Muscle layer of colon (tissue), 2 donors: ENCODE measurements around the gene LDB2.

Source experiments
- H3K27ac ChIP-seq: one replicate; pipeline ENCODE4 v1.7.0; 2013; ENCODE audit warnings: low read depth, mild to moderate bottlenecking, low read length, moderate library complexity
- H3K27me3 ChIP-seq, 2 donors: one replicate each; pipeline ENCODE4 v1.7.0; 2013; ENCODE audit warnings: low read length in 2 of 2, mild to moderate bottlenecking in 2 of 2; ENCODE audit not compliant: insufficient read depth in 2 of 2, control insufficient read depth in 1 of 2
- H3K36me3 ChIP-seq: one replicate; pipeline ENCODE4 v1.7.0; 2013; ENCODE audit warnings: mild to moderate bottlenecking, low read length; ENCODE audit not compliant: insufficient read depth
- H3K4me1 ChIP-seq: one replicate; pipeline ENCODE4 v1.7.0; 2013; ENCODE audit warnings: mild to moderate bottlenecking, low read length; ENCODE audit not compliant: insufficient read depth
- H3K4me3 ChIP-seq, 2 donors: one replicate each; pipeline ENCODE4 v1.7.0; 2013; ENCODE audit warnings: low read length in 2 of 2, low read depth in 1 of 2, mild to moderate bottlenecking in 1 of 2, moderate library complexity in 1 of 2
- H3K9ac ChIP-seq: one replicate; pipeline ENCODE4 v1.7.0; 2013; ENCODE audit warnings: low read length
- H3K9me3 ChIP-seq: one replicate; pipeline ENCODE4 v1.7.0; 2013; ENCODE audit warnings: mild to moderate bottlenecking, low read length
- donor health status: abdominal sarcoma.
- donor health status: Adenocarcinoma of cecum.

The LDB2 gene

DNA sequence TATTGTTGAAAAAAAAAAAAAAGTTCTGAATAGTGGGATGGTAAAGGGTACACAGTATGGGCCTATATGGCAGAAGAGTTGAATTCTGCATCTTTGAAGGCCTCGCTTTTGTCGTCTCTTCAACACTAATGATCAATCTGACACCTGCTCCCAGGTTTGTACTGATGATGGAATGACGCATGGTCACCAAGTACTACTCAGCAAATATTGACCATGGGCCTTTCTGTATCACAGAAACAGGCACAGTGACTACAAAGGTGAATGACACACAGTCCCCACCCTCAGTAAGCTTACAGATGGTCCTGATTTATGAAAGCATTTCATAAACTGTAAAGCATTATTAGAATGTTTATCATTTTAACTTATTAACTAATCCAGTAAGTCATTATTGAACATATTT, 152.6 kb downstream of the LDB2 start:
- Histone ChIP-seq H3K9ac (no peak overlapping the region), H3K4me3 (no peak overlapping the region), H3K4me1 (no peaks in the 10 kb centered on the region), H3K9me3 (no peaks in the 10 kb centered on the region), H3K36me3 (no peaks in the 10 kb centered on the region), H3K27ac (no peak overlapping the region), H3K27me3 (no peaks in the 10 kb centered on the region)

DNA sequence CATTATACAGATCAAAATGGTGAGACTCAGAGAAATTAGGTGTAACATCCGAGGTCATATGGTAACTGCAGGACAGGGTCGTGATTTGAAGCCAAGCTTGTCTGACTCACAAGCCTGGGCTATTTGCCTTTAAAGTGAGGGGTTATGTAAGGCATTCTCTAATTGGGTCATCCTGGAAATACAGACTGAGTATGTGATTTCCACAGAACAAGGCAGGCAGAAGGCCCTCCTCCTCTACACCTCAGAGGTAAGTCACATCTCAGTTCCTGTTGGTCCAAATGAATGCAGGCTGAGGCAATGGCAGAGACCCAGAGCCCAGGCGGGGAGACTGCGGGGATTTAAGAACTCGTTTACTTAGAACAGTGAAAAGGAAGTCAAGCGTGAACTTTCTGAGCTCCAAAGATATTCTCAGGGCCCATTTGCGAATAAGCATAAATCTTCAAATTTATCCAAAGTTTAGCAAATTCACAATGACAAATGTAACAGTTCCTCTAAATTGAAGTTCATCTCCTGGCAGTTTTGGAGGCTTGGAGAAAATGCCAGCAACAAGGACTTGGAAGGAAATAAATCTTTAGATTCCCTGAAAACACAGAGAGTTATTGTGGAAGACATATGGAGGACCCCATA, 153.3 kb downstream of the LDB2 start:
- Histone ChIP-seq H3K4me1 (no peaks in the 10 kb centered on the region), H3K27me3 (no peaks in the 10 kb centered on the region), H3K9me3 (no peaks in the 10 kb centered on the region), H3K9ac (no peak overlapping the region), H3K36me3 (no peaks in the 10 kb centered on the region), H3K4me3 (no peak overlapping the region), H3K27ac (no peak overlapping the region)

DNA sequence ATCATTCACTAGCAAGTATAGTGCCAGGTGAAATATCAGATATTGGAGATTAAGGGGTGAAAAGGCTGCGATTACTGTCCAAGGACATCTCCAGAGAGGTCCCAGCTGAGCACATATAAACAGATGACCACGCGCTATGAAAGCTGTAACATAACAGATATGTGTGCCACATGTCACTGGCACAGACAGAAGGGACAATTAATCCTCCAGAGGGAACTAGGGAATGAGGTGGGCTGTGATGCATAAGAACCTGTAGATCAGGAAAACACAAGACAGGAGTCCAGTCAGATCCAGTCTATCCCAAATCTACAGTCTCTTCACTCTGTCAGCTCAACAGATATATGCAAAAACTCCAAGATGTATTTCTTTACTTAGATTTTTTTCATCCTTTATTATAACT, 157.2 kb downstream of the LDB2 start:
- H3K4me1 ChIP-seq, result no peaks in the 10 kb centered on the region
- H3K36me3 ChIP-seq, result no peaks in the 10 kb centered on the region
- H3K4me3 ChIP-seq, result no peak overlapping the region
- H3K27ac ChIP-seq, result no peak overlapping the region
- H3K27me3 ChIP-seq, result no peaks in the 10 kb centered on the region
- no peaks in the 10 kb centered on the region for H3K9me3 ChIP-seq
- no peak overlapping the region for H3K9ac ChIP-seq

DNA sequence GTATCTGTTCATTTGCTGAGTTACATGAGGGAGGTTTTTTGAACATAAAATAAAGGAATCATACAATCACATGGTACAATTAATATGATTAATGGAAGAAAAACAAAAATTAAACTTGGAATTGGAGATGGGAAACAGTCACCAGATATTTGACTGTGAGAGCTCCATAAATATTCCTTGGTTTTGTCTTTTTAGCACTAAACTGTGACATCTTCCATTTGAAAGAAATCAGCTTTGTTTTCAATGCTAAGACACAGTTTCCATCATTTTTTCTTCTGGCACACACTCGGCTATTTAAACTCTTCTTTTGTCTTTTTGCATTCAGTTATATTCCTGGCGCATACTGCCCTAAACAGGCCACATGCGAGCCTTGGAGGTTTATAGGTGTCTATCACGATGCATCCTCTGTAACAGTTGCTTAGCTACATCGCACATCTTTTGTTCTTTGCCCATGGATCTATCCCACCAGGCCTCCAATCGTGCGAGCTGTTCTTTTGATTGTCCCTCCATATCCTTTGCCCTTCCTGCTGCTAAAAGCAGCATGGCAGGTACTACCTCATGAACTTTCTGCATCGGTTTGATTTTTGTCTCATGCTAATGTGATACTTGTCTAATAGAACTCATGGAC, 158.3 kb downstream of the LDB2 start:
- no peak overlapping the region for H3K9ac ChIP-seq
- H3K27me3 ChIP-seq, result no peaks in the 10 kb centered on the region
- H3K27ac ChIP-seq, result no peak overlapping the region
- no peaks in the 10 kb centered on the region for H3K36me3 ChIP-seq
- no peaks in the 10 kb centered on the region for H3K9me3 ChIP-seq
- H3K4me3 ChIP-seq, result no peak overlapping the region
- no peaks in the 10 kb centered on the region for H3K4me1 ChIP-seq

DNA sequence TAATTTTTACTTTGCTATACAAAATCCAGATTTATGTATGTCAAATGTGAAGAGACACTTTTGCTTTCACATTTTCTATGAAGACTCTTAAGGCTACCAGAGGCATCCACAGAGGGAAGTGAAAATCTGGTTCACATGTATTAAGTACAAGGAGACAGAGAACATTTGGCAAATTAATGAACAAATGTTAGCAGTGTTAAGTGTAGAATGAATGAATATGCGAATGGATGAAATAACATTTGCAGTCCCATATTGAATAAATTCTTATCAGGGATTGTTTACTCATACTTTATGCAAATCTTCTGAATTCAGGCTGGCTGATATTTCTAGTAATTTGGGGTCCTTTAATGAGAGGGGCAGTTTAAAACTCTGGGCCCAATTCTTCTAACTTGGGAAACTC, 159.9 kb downstream of the LDB2 start:
- Histone ChIP-seq H3K27ac (no peak overlapping the region), H3K9me3 (no peaks in the 10 kb centered on the region), H3K27me3 (no peaks in the 10 kb centered on the region), H3K36me3 (no peaks in the 10 kb centered on the region), H3K4me3 (no peak overlapping the region), H3K9ac (no peak overlapping the region), H3K4me1 (no peaks in the 10 kb centered on the region)

DNA sequence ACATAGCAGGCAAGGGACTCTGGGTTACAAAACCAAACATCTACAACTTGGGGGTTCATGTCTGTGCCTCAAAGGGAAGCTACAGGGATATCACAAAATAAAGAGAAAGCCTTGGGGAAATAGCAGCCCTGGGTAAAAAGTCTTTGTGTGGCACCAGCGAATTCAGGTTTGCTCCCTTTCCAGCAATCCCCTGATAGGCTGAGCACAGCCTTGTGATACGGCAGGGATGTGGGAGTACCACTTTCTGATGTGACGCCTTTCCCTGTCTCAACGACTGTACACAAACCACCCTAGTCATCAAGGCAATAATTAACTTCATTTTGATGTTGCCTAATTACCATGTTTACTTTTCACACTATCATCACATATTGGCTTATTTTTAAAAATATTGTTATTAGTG, 164.9 kb downstream of the LDB2 start:
- H3K36me3 ChIP-seq, result no peaks in the 10 kb centered on the region
- H3K4me1 ChIP-seq, result no peaks in the 10 kb centered on the region
- H3K27ac ChIP-seq, result no peak overlapping the region
- H3K4me3 ChIP-seq, result no peak overlapping the region
- no peaks in the 10 kb centered on the region for H3K27me3 ChIP-seq
- H3K9me3 ChIP-seq, result no peaks in the 10 kb centered on the region
- no peak overlapping the region for H3K9ac ChIP-seq

DNA sequence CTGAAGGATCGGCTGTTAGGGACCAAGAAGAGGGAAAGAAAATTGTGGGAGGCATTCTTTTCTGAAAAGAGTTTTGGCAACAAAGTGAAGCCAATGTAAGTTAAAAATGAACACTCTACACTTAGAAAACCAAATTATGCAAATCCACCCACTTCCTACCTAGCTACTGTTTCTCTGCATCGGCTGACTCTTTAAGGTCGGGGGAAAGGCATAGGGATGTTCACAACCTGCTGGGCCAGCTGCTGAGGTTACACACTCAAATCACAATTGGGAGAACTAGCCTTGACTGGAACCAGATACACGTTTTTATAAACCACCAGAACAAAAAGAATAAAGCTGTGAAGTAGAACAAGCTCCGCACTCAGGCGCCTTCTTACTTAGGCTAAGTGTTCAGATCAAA, 165.7 kb downstream of the LDB2 start:
- H3K9me3 ChIP-seq, result no peaks in the 10 kb centered on the region

DNA sequence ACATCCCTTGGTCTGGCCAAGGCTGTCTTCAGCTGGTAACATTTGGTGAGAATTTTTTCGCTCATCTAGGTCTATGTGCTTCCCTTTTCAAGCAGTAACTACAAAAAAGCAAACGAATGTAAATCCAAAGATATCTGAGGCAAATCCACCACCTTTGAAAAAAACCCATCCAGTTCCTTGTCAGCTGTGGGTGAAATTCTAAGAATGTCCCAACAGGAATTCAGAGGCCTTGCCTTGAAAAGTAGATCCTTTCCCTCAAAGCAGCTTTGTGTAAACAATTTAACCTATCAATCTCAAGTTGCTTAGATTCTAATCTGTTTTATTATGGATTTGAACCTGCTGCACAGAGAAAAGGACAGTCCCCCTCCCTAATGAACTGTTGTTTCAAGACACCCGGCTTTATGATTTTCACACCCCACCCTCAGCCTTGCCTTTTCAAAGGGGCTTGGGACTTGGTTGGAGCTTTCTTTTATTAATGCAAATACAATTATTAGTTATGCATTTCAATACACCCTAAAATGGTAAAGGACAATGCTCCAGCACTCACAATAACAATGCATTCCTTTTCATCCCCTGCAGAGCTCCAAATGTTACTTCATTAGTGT, 166.6 kb downstream of the LDB2 start:
- Histone ChIP-seq H3K27me3 (no peaks in the 10 kb centered on the region), H3K9me3 (no peaks in the 10 kb centered on the region), H3K27ac (no peak overlapping the region), H3K9ac (no peak overlapping the region), H3K4me3 (no peak overlapping the region), H3K36me3 (no peaks in the 10 kb centered on the region), H3K4me1 (no peaks in the 10 kb centered on the region)

More for the DNA sequence above, 165.7 kb downstream of the LDB2 start:
- Histone ChIP-seq H3K27me3 (no peaks in the 10 kb centered on the region), H3K9ac (no peak overlapping the region), H3K4me3 (no peak overlapping the region), H3K36me3 (no peaks in the 10 kb centered on the region), H3K4me1 (no peaks in the 10 kb centered on the region), H3K27ac (no peak overlapping the region)

DNA sequence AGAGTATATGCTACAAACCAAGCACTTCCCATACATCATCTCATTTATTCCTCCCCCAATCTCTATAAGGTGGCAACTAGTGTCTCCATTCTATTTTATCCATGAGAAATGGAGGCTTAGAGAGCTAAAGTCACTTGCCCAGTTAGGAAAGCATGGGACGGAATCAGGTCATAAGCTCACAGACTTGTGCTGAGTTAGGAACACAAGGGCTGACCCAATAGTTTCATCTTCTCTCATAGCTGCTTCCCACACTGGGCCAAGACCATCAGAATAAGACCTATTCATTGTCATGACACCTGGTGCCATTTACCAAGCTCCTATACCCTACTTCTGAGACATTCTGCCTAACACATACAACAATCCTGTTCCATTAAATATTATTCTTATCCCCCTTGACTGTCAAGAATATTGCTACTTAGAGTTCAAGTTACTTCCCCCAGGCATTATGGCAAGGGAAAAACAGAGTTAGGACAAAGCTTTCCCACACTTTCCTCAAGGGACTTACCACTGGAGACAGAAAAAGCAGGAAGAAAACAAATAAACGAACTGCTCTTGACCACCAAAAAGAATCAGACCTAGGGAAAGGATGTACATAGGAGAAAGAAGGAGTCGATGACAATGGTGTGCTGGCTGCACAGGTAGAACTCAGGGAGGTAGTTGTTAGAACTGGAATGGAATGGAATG, 167.8 kb downstream of the LDB2 start:
- Histone ChIP-seq H3K9ac (no peak overlapping the region), H3K4me1 (no peaks in the 10 kb centered on the region), H3K27me3 (no peaks in the 10 kb centered on the region), H3K27ac (no peak overlapping the region), H3K36me3 (no peaks in the 10 kb centered on the region), H3K9me3 (no peaks in the 10 kb centered on the region), H3K4me3 (no peak overlapping the region)

DNA sequence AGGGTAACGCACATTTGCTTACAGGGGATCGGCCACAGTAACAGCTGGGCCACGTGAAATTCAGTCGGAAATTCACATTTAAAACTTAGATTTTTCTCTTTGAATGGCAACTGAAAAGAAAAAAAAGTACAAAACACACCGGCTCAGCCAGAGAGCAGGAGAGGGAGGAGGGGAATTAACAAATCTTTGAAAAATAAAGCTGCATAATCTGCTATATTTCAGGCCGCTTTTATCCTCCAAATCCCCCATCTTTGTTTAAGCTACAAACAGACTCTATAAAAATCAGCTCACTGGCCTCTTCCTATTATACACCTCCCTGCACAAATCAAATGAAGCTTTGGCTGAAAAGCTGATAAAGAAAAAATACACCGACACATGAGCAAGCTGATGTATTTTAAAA, 169.1 kb downstream of the LDB2 start:
- Histone ChIP-seq H3K27me3 (no peaks in the 10 kb centered on the region), H3K36me3 (no peaks in the 10 kb centered on the region), H3K4me1 (no peaks in the 10 kb centered on the region), H3K27ac (no peak overlapping the region), H3K9me3 (no peaks in the 10 kb centered on the region), H3K4me3 (no peak overlapping the region), H3K9ac (no peak overlapping the region)

DNA sequence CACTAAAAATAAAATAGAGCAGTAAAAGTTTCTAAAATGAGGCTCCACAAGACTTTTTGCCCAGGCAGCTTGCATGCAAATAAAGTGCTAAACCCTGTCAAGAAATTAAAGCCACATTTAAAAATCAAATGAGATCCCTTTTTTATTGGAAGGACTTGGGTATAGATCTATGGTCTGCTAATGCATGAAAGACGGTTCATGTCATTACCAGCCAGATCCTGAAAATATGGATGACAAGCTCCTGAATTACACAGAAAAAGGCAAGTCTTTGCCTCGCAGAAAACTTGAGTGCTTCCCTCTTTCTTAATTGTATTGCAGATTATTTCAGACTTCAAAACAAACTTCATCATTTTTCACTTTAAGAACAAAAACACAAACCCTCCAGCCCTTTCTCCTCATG, 169.6 kb downstream of the LDB2 start:
- Histone ChIP-seq H3K27ac (no peak overlapping the region), H3K9ac (no peak overlapping the region), H3K4me3 (no peak overlapping the region), H3K4me1 (no peaks in the 10 kb centered on the region), H3K36me3 (no peaks in the 10 kb centered on the region), H3K27me3 (no peaks in the 10 kb centered on the region), H3K9me3 (no peaks in the 10 kb centered on the region)
